H9 (cell line): ENCODE results near the gene LPCAT1. TPM values are rescaled to one million over a fixed set of nuclear protein-coding genes. Genes with fewer than 3 reads are reported as not detected.

ENCODE experiments used
- DNase-seq: peaks from one replicate; pipeline ENCODE4 v3.0.0-alpha.2; 2017
- H2AFZ ChIP-seq: one replicate; pipeline ENCODE4 v1.6.1; 2013; ENCODE audit warnings: mild to moderate bottlenecking, low read length, control low read depth, moderate library complexity
- H2AK5ac ChIP-seq: 2 replicates; pipeline ENCODE4 v1.6.1; 2013; ENCODE audit warnings: low read length, control low read depth, mixed read lengths; ENCODE audit not compliant: insufficient read length
- H2BK120ac ChIP-seq: one replicate; pipeline ENCODE4 v1.6.1; 2013; ENCODE audit warnings: low read depth, mild to moderate bottlenecking, low read length, control low read depth, inconsistent platforms; ENCODE audit not compliant: poor library complexity, severe bottlenecking
- H2BK12ac ChIP-seq: 2 replicates; pipeline ENCODE4 v1.6.1; 2013; ENCODE audit warnings: low read length, control low read depth, mixed read lengths, low read depth; ENCODE audit not compliant: insufficient read length
- H2BK15ac ChIP-seq: 2 replicates; pipeline ENCODE4 v1.6.1; 2013; ENCODE audit warnings: low read depth, low read length, control low read depth
- H2BK20ac ChIP-seq: one replicate; pipeline ENCODE4 v1.6.1; 2013; ENCODE audit warnings: low read depth, mild to moderate bottlenecking, low read length, control low read depth, inconsistent platforms; ENCODE audit not compliant: poor library complexity, severe bottlenecking
- H2BK5ac ChIP-seq: 2 replicates; pipeline ENCODE4 v1.6.1; 2013; ENCODE audit warnings: low read length, control low read depth, mixed read lengths; ENCODE audit not compliant: insufficient read length
- H3K14ac ChIP-seq: 2 replicates; pipeline ENCODE4 v1.6.1; 2013; ENCODE audit warnings: low read length, control low read depth; ENCODE audit not compliant: insufficient read depth
- H3K18ac ChIP-seq: 2 replicates; pipeline ENCODE4 v1.6.1; 2013; ENCODE audit warnings: low read depth, mild to moderate bottlenecking, mixed read lengths, low read length, control low read depth; ENCODE audit not compliant: insufficient read length
- H3K23ac ChIP-seq: 2 replicates; pipeline ENCODE4 v1.6.1; 2013; ENCODE audit warnings: low read length, control low read depth, mixed read lengths, low read depth; ENCODE audit not compliant: insufficient read length
- H3K23me2 ChIP-seq: 2 replicates; pipeline ENCODE4 v1.6.1; 2013; ENCODE audit warnings: low read depth, mild to moderate bottlenecking, mixed read lengths, low read length, control low read depth; ENCODE audit not compliant: insufficient read length, poor library complexity, severe bottlenecking
- H3K27ac ChIP-seq: 2 replicates; pipeline ENCODE4 v1.5.1; 2013; ENCODE audit warnings: low read length, control low read depth, mixed read lengths, low read depth; ENCODE audit not compliant: insufficient read length
- H3K27me3 ChIP-seq: 2 replicates; pipeline ENCODE4 v1.6.1; 2013; ENCODE audit warnings: low read length, control low read depth, inconsistent platforms; ENCODE audit not compliant: insufficient read depth
- H3K4ac ChIP-seq: 2 replicates; pipeline ENCODE4 v1.6.1; 2013; ENCODE audit warnings: low read depth, mild to moderate bottlenecking, control low read depth, inconsistent platforms, low read length, moderate library complexity
- H3K4me1 ChIP-seq: 2 replicates; pipeline ENCODE4 v1.6.1; 2013; ENCODE audit warnings: low read length, control low read depth, inconsistent platforms; ENCODE audit not compliant: insufficient read depth
- H3K4me2 ChIP-seq: 2 replicates; pipeline ENCODE4 v1.6.1; 2013; ENCODE audit warnings: low read length, control low read depth, mixed read lengths; ENCODE audit not compliant: insufficient read length, insufficient read depth
- H3K56ac ChIP-seq: 2 replicates; pipeline ENCODE4 v1.6.1; 2013; ENCODE audit warnings: low read depth, mild to moderate bottlenecking, mixed read lengths, low read length, control low read depth; ENCODE audit not compliant: insufficient read length
- H3K79me1 ChIP-seq: 2 replicates; pipeline ENCODE4 v1.6.1; 2013; ENCODE audit warnings: low read depth, mild to moderate bottlenecking, moderate library complexity, low read length, control low read depth, inconsistent platforms; ENCODE audit not compliant: insufficient read depth, poor library complexity, severe bottlenecking
- H3K79me2 ChIP-seq: 2 replicates; pipeline ENCODE4 v1.6.1; 2013; ENCODE audit warnings: low read length, control low read depth, inconsistent platforms; ENCODE audit not compliant: insufficient read depth
- H3K9ac ChIP-seq: 2 replicates; pipeline ENCODE4 v1.6.1; 2013; ENCODE audit warnings: low read length, control low read depth, mixed read lengths; ENCODE audit not compliant: insufficient read length; ENCODE audit errors: extremely low read depth
- H3K9me3 ChIP-seq: one replicate; pipeline ENCODE4 v1.6.1; 2013; ENCODE audit warnings: low read depth, low read length, inconsistent platforms; ENCODE audit not compliant: control insufficient read depth
- H3T11ph ChIP-seq: one replicate; pipeline ENCODE4 v1.6.1; 2013; ENCODE audit warnings: mild to moderate bottlenecking, low read length, control low read depth, inconsistent platforms
- H4K20me1 ChIP-seq: one replicate; pipeline ENCODE4 v1.6.1; 2013; ENCODE audit not compliant: control insufficient read depth, insufficient read length, insufficient read depth
- H4K5ac ChIP-seq: 2 replicates; pipeline ENCODE4 v1.6.1; 2013; ENCODE audit warnings: low read depth, mild to moderate bottlenecking, mixed read lengths, low read length, control low read depth; ENCODE audit not compliant: insufficient read length
- H4K8ac ChIP-seq: replicated peaks from 2 replicates; pipeline ENCODE4 v1.6.1; 2013; ENCODE audit warnings: low read length, control low read depth, mixed read lengths, low read depth; ENCODE audit not compliant: insufficient read length
- H4K91ac ChIP-seq: 2 replicates; pipeline ENCODE4 v1.6.1; 2013; ENCODE audit warnings: low read depth, mild to moderate bottlenecking, moderate library complexity, mixed read lengths, low read length, control low read depth; ENCODE audit not compliant: insufficient read length
- H3K27ac Mint-ChIP-seq, 3 experiments: 2 replicates in 2 of 3; 3 replicates in 1 of 3; pipeline ENCODE4 v1.8.0; 2020 to 2021; ENCODE audit warnings: mixed read lengths in 3 of 3, mild to moderate bottlenecking in 1 of 3, moderate library complexity in 1 of 3
- H3K27me3 Mint-ChIP-seq: 2 replicates; pipeline ENCODE4 v1.8.0; 2021; ENCODE audit warnings: low read depth, mild to moderate bottlenecking, moderate library complexity, mixed read lengths
- H3K36me3 Mint-ChIP-seq, 3 experiments: 2 replicates in 2 of 3; 3 replicates in 1 of 3; pipeline ENCODE4 v1.8.0; 2020 to 2021; ENCODE audit warnings: low read depth in 3 of 3, mixed read lengths in 3 of 3; ENCODE audit not compliant: insufficient read depth in 1 of 3
- H3K4me1 Mint-ChIP-seq, 2 experiments: 2 replicates each; pipeline ENCODE4 v1.8.0; 2020; ENCODE audit warnings: mixed read lengths in 2 of 2
- H3K4me3 Mint-ChIP-seq, 2 experiments: 2 replicates in 1 of 2; 3 replicates in 1 of 2; pipeline ENCODE4 v1.8.0; 2020 to 2021; ENCODE audit warnings: mild to moderate bottlenecking in 2 of 2, mixed read lengths in 2 of 2, moderate library complexity in 1 of 2
- H3K9me3 Mint-ChIP-seq, 2 experiments: 2 replicates in 1 of 2; 3 replicates in 1 of 2; pipeline ENCODE4 v1.8.0; 2020; ENCODE audit warnings: mild to moderate bottlenecking in 2 of 2, mixed read lengths in 2 of 2, moderate library complexity in 1 of 2
- CTCF ChIP-seq: fragments of 200-600 bp; sonication (generic); conservative IDR thresholded peaks from 3 replicates; pipeline ENCODE4 v1.8.0; 2021; ENCODE audit warnings: antibody characterized with exemption, mild to moderate bottlenecking
- WGBS: extraction: QIAGEN DNeasy Blood & Tissue Kit; methylation state at CpG from one replicate; pipeline ENCODE4 v1.1.7; 2013; ENCODE audit warnings: missing lambda C conversion rate, low lambda C conversion rate, mixed read lengths; ENCODE audit not compliant: insufficient read length; ENCODE audit errors: extremely low coverage; 5-methylcytosine and 5-hydroxymethylcytosine counted together
- total RNA-seq: library from RNA; stranded (reverse); gene quantifications from 2 replicates; pipeline ENCODE4 v1.2.1, GENCODE V29; 2021

LPCAT1 gene
- total RNA-seq, 1 experiment from 2014 or later = 231 TPM

GRCh38 chr5:1432296-1432695, 91.5 kb downstream of the LPCAT1 start:
- H3K27ac Mint-ChIP-seq = no peak overlapping the region
- no peak overlapping the region for H2BK120ac ChIP-seq
- H3K4me1 Mint-ChIP-seq = peaks cover 2 to 3% of the 10 kb centered on the region in 2 experiments; a peak in 3 of 4 replicates
- H3K9me3 ChIP-seq = peaks cover 7% of the 10 kb centered on the region
- H3K9me3 Mint-ChIP-seq = peaks cover 45 to 46% of the 10 kb centered on the region in 2 experiments
- H3T11ph ChIP-seq = no peak overlapping the region
- no peak overlapping the region for H3K27ac ChIP-seq
- H2AFZ ChIP-seq = no peak overlapping the region
- H3K9ac ChIP-seq = no peak overlapping the region
- H3K27me3 Mint-ChIP-seq = peaks cover 31% of the 10 kb centered on the region
- no peak overlapping the region for H4K91ac ChIP-seq
- H3K36me3 Mint-ChIP-seq = peaks cover 6 to 8% (median 7%) of the 10 kb centered on the region in 3 experiments
- H3K23me2 ChIP-seq = no peaks in the 10 kb centered on the region
- no peak overlapping the region for H2BK5ac ChIP-seq
- no peak overlapping the region for H2BK12ac ChIP-seq
- no peak overlapping the region for H2BK20ac ChIP-seq
- no peak overlapping the region for H3K18ac ChIP-seq
- H3K79me1 ChIP-seq = no peaks in the 10 kb centered on the region
- no peak overlapping the region for H3K56ac ChIP-seq
- H2AK5ac ChIP-seq = no peak overlapping the region
- H3K4me2 ChIP-seq = no peak overlapping the region
- no peak overlapping the region for H2BK15ac ChIP-seq
- no peak overlapping the region for H4K5ac ChIP-seq
- no CpG with 5 or more reads among the region's 15 CpGs for WGBS
- H3K4me1 ChIP-seq = no peaks in the 10 kb centered on the region
- H3K79me2 ChIP-seq = no peaks in the 10 kb centered on the region
- no peak overlapping the region for H3K4me3 Mint-ChIP-seq
- no peak overlapping the region for H4K8ac ChIP-seq
- TF ChIP-seq CTCF = no peak
- peaks cover 4% of the 10 kb centered on the region for H4K20me1 ChIP-seq
- H3K4ac ChIP-seq = no peak overlapping the region
- H3K14ac ChIP-seq = no peak overlapping the region
- no peak overlapping the region for H3K23ac ChIP-seq
- no peak for DNase-seq
- H3K27me3 ChIP-seq = no peaks in the 10 kb centered on the region
